WTC11 (cell line): Measurements from ENCODE around the gene BBOX1. TPM values are rescaled to one million over a fixed set of nuclear protein-coding genes. Genes with fewer than 3 reads are reported as not detected.

Experiments
- ATAC-seq: fragments of 200-7000 bp; cut with Tn5 transposase; 2 replicates; pipeline ENCODE4 v1.10.0; 2021; ENCODE audit warnings: mild to moderate bottlenecking, moderate library complexity
- CTCF ChIA-PET: fragments of 300-600 bp; sonication (Branson Sonifier 250); formaldehyde crosslinking; loops from one replicate; lab custom pipeline; 2021; ENCODE audit warnings: antibody characterized with exemption; lab: Charles Lee
- POLR2A ChIA-PET: fragments of 350-600 bp; sonication (Branson Sonifier 250); formaldehyde crosslinking; loops from one replicate; lab custom pipeline; 2021; ENCODE audit warnings: antibody characterized with exemption; lab: Charles Lee
- DNase-seq: peaks from one replicate; pipeline ENCODE4 v3.0.0; 2021; ENCODE audit warnings: low spot score
- H3K27ac Mint-ChIP-seq: 2 replicates; pipeline ENCODE4 v1.8.0; 2021; ENCODE audit warnings: mixed read lengths
- H3K27me3 Mint-ChIP-seq: 2 replicates; pipeline ENCODE4 v1.8.0; 2021; ENCODE audit warnings: low read depth, mild to moderate bottlenecking, moderate library complexity, mixed read lengths
- H3K36me3 Mint-ChIP-seq: 2 replicates; pipeline ENCODE4 v1.8.0; 2021; ENCODE audit warnings: mixed read lengths
- H3K4me1 Mint-ChIP-seq: 2 replicates; pipeline ENCODE4 v1.8.0; 2022; ENCODE audit warnings: mixed read lengths
- H3K4me3 Mint-ChIP-seq: 2 replicates; pipeline ENCODE4 v1.8.0; 2021; ENCODE audit warnings: mild to moderate bottlenecking, moderate library complexity, mixed read lengths
- H3K9me3 Mint-ChIP-seq: 2 replicates; pipeline ENCODE4 v1.8.0; 2021; ENCODE audit warnings: mixed read lengths
- CREM ChIP-seq: sonication (generic); formaldehyde crosslinking; IDR thresholded peaks from 2 replicates; pipeline ENCODE4 v1.8.1; 2022; ENCODE audit warnings: mild to moderate bottlenecking, missing genetic modification reagents, moderate library complexity
- ELF4 ChIP-seq: sonication (generic); formaldehyde crosslinking; IDR thresholded peaks from 2 replicates; pipeline ENCODE4 v1.8.1; 2022; ENCODE audit warnings: low read depth, mild to moderate bottlenecking, moderate library complexity, missing genetic modification reagents
- ESRRA ChIP-seq: sonication (generic); formaldehyde crosslinking; IDR thresholded peaks from 2 replicates; pipeline ENCODE4 v1.8.1; 2022; ENCODE audit warnings: mild to moderate bottlenecking, missing genetic modification reagents, borderline replicate concordance
- ETV6 ChIP-seq: sonication (generic); formaldehyde crosslinking; IDR thresholded peaks from 2 replicates; pipeline ENCODE4 v1.8.1; 2022; ENCODE audit warnings: mild to moderate bottlenecking, missing genetic modification reagents
- GTF2I ChIP-seq: fragments of 250-450 bp; sonication (Bioruptor Pico); conservative IDR thresholded peaks from 2 replicates; pipeline ENCODE4 v1.4.0; 2021; ENCODE audit warnings: mild to moderate bottlenecking
- MXD4 ChIP-seq: fragments of 250-450 bp; sonication (Bioruptor Pico); IDR thresholded peaks from 2 replicates; pipeline ENCODE4 v1.8.0; 2021; ENCODE audit warnings: mild to moderate bottlenecking, moderate library complexity, borderline replicate concordance
- NFE2L1 ChIP-seq: sonication (generic); formaldehyde crosslinking; IDR thresholded peaks from 2 replicates; pipeline ENCODE4 v1.8.1; 2023; ENCODE audit warnings: missing genetic modification reagents
- RELA ChIP-seq: sonication (generic); formaldehyde crosslinking; IDR thresholded peaks from 2 replicates; pipeline ENCODE4 v1.8.1; 2022; ENCODE audit warnings: missing genetic modification reagents, mild to moderate bottlenecking, borderline replicate concordance
- SMAD3 ChIP-seq: sonication (generic); formaldehyde crosslinking; IDR thresholded peaks from 2 replicates; pipeline ENCODE4 v1.8.0; 2022; ENCODE audit warnings: missing genetic modification reagents, mild to moderate bottlenecking, borderline replicate concordance
- SP1 ChIP-seq: sonication (generic); formaldehyde crosslinking; conservative IDR thresholded peaks from 2 replicates; pipeline ENCODE4 v1.8.1; 2022; ENCODE audit warnings: missing genetic modification reagents
- ZNF121 ChIP-seq: sonication (generic); formaldehyde crosslinking; IDR thresholded peaks from 2 replicates; pipeline ENCODE4 v1.8.0; 2023; ENCODE audit warnings: missing genetic modification reagents
- ZNF138 ChIP-seq: sonication (generic); formaldehyde crosslinking; conservative IDR thresholded peaks from 2 replicates; pipeline ENCODE4 v1.8.1; 2022; ENCODE audit warnings: mild to moderate bottlenecking, moderate library complexity, missing genetic modification reagents
- ZNF317 ChIP-seq: sonication (generic); formaldehyde crosslinking; IDR thresholded peaks from 2 replicates; pipeline ENCODE4 v1.8.1; 2023; ENCODE audit warnings: low read depth, mild to moderate bottlenecking, moderate library complexity, missing genetic modification reagents, borderline replicate concordance
- total RNA-seq: library from RNA; stranded (reverse); gene quantifications from 3 replicates; pipeline ENCODE4 v1.2.3, GENCODE V29; 2021
- TF ChIP-seq, protein P1 (sequence below): sonication (generic); formaldehyde crosslinking; IDR thresholded peaks from 2 replicates; pipeline ENCODE4 v1.8.1; 2023; ENCODE audit warnings: mild to moderate bottlenecking, missing genetic modification reagents
- TF ChIP-seq, protein P2 (sequence below): fragments of 250-450 bp; sonication (Bioruptor Pico); IDR thresholded peaks from 2 replicates; pipeline ENCODE4 v1.9.0; 2021; ENCODE audit warnings: mild to moderate bottlenecking
- TF ChIP-seq, protein P3 (sequence below): sonication (generic); formaldehyde crosslinking; IDR thresholded peaks from 2 replicates; pipeline ENCODE4 v1.8.1; 2022; ENCODE audit warnings: missing genetic modification reagents, borderline replicate concordance
- TF ChIP-seq, protein P4 (sequence below): fragments of 250-450 bp; sonication (Bioruptor Pico); IDR thresholded peaks from 2 replicates; pipeline ENCODE4 v2.1.2; 2022; ENCODE audit warnings: mild to moderate bottlenecking, moderate library complexity
- TF ChIP-seq, protein P5 (sequence below): sonication (generic); formaldehyde crosslinking; IDR thresholded peaks from 2 replicates; pipeline ENCODE4 v1.8.1; 2023; ENCODE audit warnings: mild to moderate bottlenecking, missing genetic modification reagents
- TF ChIP-seq, protein P6 (sequence below): sonication (generic); formaldehyde crosslinking; IDR thresholded peaks from 2 replicates; pipeline ENCODE4 v1.8.0; 2022; ENCODE audit warnings: mild to moderate bottlenecking, missing genetic modification reagents
- TF ChIP-seq, protein P7 (sequence below): sonication (generic); formaldehyde crosslinking; IDR thresholded peaks from 2 replicates; pipeline ENCODE4 v1.8.0; 2023; ENCODE audit warnings: missing genetic modification reagents, mild to moderate bottlenecking, borderline replicate concordance
- TF ChIP-seq, protein P8 (sequence below): sonication (generic); formaldehyde crosslinking; conservative IDR thresholded peaks from 2 replicates; pipeline ENCODE4 v1.8.1; 2022; ENCODE audit warnings: mild to moderate bottlenecking, missing genetic modification reagents

Gene BBOX1
- total RNA-seq, 1 experiment from 2014 or later, result not detected

DNA sequence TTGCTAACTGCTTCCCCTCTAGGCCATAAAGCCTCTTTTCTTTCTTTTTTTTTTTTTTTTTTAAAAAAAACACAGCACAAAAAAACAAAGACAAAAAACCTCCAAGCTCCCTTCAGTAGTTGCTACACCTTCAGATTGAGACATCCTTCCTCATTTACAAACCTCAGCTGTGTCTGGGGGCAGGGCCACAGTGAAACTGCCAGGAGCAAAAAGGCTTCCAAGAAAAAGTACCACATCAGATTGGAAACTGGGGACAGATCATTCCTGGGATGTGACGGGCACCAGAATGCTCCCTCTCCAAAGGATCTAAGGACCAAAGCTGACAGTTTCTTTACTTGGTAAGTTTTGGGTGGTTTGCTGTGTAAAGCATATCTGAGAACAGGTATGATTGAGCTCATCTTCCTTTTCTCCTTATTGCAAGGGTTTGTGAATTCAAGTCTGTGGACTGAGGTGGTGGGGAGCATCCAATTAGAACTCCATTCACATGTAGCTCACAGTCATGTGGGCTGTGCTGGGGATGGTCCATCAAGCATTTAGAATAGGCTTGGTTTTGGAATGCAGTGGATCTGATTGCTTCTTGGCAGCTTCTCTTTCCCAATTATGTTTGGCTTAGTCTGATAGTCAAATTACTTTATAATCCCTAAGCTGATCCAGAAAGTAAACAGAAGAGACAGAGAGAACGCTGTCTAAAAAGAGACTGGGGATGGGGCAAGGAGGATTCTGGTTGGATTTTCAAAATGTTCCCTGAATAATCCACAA, 705 bp downstream of the BBOX1 start (continued):
- TF ChIP-seq, protein P1, sequence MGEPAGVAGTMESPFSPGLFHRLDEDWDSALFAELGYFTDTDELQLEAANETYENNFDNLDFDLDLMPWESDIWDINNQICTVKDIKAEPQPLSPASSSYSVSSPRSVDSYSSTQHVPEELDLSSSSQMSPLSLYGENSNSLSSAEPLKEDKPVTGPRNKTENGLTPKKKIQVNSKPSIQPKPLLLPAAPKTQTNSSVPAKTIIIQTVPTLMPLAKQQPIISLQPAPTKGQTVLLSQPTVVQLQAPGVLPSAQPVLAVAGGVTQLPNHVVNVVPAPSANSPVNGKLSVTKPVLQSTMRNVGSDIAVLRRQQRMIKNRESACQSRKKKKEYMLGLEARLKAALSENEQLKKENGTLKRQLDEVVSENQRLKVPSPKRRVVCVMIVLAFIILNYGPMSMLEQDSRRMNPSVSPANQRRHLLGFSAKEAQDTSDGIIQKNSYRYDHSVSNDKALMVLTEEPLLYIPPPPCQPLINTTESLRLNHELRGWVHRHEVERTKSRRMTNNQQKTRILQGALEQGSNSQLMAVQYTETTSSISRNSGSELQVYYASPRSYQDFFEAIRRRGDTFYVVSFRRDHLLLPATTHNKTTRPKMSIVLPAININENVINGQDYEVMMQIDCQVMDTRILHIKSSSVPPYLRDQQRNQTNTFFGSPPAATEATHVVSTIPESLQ (CRISPR knock-in tag), result no peak
- TF ChIP-seq, protein P2, sequence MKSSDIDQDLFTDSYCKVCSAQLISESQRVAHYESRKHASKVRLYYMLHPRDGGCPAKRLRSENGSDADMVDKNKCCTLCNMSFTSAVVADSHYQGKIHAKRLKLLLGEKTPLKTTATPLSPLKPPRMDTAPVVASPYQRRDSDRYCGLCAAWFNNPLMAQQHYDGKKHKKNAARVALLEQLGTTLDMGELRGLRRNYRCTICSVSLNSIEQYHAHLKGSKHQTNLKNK (CRISPR knock-in tag), result no peak
- TF ChIP-seq, protein P3, sequence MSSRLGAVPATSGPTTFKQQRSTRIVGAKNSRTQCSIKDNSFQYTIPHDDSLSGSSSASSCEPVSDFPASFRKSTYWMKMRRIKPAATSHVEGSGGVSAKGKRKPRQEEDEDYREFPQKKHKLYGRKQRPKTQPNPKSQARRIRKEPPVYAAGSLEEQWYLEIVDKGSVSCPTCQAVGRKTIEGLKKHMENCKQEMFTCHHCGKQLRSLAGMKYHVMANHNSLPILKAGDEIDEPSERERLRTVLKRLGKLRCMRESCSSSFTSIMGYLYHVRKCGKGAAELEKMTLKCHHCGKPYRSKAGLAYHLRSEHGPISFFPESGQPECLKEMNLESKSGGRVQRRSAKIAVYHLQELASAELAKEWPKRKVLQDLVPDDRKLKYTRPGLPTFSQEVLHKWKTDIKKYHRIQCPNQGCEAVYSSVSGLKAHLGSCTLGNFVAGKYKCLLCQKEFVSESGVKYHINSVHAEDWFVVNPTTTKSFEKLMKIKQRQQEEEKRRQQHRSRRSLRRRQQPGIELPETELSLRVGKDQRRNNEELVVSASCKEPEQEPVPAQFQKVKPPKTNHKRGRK (CRISPR knock-in tag), result no peak
- TF ChIP-seq ZNF138 (CRISPR knock-in tag), result no peak
- TF ChIP-seq ELF4, result no peak
- TF ChIP-seq, protein P4, sequence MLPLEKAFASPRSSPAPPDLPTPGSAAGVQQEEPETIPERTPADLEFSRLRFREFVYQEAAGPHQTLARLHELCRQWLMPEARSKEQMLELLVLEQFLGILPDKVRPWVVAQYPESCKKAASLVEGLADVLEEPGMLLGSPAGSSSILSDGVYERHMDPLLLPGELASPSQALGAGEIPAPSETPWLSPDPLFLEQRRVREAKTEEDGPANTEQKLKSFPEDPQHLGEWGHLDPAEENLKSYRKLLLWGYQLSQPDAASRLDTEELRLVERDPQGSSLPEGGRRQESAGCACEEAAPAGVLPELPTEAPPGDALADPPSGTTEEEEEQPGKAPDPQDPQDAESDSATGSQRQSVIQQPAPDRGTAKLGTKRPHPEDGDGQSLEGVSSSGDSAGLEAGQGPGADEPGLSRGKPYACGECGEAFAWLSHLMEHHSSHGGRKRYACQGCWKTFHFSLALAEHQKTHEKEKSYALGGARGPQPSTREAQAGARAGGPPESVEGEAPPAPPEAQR (CRISPR knock-in tag), result no peak
- TF ChIP-seq GTF2I (CRISPR knock-in tag), result no peak
- no peak for TF ChIP-seq ESRRA (CRISPR knock-in tag)

DNA sequence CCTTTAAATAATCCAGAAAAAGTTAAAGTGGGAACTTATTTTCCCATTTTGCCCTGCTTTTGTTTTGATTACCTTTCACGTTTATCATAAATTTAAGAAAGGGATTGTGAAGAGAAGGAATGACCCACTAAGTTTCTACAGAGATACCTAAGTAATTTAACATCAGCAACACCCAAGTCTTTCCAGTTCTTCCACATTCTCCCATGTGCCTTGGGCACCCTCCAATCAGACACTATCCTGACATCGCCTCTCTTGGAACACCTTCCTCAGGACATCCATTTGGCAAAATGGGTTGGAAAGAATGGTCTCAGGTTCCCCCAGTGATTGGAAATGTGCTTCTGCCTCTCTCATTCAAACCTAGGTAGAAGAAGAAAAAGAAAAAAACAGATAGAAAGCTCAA, 6.3 kb downstream of the BBOX1 start:
- H3K27ac Mint-ChIP-seq, result no peak overlapping the region
- ChIA-PET CTCF (no interaction called here), POLR2A (no interaction called here)
- no peak for ATAC-seq
- H3K27me3 Mint-ChIP-seq, result no peaks in the 10 kb centered on the region
- H3K4me1 Mint-ChIP-seq, result no peaks in the 10 kb centered on the region
- no peak overlapping the region for H3K4me3 Mint-ChIP-seq
- DNase-seq, result no peak
- H3K9me3 Mint-ChIP-seq, result peaks cover 29% of the 10 kb centered on the region
- peaks cover 7% of the 10 kb centered on the region; the same call in 1 of the 2 replicates for H3K36me3 Mint-ChIP-seq
- no peak for TF ChIP-seq ETV6 (CRISPR knock-in tag)
- TF ChIP-seq ZNF121 (CRISPR knock-in tag), result no peak
- no peak for TF ChIP-seq MXD4 (CRISPR knock-in tag)
- no peak for TF ChIP-seq RELA
- TF ChIP-seq CREM (CRISPR knock-in tag), result no peak
- TF ChIP-seq, protein P5, sequence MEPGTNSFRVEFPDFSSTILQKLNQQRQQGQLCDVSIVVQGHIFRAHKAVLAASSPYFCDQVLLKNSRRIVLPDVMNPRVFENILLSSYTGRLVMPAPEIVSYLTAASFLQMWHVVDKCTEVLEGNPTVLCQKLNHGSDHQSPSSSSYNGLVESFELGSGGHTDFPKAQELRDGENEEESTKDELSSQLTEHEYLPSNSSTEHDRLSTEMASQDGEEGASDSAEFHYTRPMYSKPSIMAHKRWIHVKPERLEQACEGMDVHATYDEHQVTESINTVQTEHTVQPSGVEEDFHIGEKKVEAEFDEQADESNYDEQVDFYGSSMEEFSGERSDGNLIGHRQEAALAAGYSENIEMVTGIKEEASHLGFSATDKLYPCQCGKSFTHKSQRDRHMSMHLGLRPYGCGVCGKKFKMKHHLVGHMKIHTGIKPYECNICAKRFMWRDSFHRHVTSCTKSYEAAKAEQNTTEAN (CRISPR knock-in tag), result no peak
- TF ChIP-seq SP1 (CRISPR knock-in tag), result no peak
- TF ChIP-seq, protein P6, sequence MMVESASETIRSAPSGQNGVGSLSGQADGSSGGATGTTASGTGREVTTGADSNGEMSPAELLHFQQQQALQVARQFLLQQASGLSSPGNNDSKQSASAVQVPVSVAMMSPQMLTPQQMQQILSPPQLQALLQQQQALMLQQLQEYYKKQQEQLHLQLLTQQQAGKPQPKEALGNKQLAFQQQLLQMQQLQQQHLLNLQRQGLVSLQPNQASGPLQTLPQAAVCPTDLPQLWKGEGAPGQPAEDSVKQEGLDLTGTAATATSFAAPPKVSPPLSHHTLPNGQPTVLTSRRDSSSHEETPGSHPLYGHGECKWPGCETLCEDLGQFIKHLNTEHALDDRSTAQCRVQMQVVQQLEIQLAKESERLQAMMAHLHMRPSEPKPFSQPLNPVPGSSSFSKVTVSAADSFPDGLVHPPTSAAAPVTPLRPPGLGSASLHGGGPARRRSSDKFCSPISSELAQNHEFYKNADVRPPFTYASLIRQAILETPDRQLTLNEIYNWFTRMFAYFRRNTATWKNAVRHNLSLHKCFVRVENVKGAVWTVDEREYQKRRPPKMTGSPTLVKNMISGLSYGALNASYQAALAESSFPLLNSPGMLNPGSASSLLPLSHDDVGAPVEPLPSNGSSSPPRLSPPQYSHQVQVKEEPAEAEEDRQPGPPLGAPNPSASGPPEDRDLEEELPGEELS, result no peak
- TF ChIP-seq NFE2L1 (CRISPR knock-in tag), result no peak
- TF ChIP-seq, protein P7, sequence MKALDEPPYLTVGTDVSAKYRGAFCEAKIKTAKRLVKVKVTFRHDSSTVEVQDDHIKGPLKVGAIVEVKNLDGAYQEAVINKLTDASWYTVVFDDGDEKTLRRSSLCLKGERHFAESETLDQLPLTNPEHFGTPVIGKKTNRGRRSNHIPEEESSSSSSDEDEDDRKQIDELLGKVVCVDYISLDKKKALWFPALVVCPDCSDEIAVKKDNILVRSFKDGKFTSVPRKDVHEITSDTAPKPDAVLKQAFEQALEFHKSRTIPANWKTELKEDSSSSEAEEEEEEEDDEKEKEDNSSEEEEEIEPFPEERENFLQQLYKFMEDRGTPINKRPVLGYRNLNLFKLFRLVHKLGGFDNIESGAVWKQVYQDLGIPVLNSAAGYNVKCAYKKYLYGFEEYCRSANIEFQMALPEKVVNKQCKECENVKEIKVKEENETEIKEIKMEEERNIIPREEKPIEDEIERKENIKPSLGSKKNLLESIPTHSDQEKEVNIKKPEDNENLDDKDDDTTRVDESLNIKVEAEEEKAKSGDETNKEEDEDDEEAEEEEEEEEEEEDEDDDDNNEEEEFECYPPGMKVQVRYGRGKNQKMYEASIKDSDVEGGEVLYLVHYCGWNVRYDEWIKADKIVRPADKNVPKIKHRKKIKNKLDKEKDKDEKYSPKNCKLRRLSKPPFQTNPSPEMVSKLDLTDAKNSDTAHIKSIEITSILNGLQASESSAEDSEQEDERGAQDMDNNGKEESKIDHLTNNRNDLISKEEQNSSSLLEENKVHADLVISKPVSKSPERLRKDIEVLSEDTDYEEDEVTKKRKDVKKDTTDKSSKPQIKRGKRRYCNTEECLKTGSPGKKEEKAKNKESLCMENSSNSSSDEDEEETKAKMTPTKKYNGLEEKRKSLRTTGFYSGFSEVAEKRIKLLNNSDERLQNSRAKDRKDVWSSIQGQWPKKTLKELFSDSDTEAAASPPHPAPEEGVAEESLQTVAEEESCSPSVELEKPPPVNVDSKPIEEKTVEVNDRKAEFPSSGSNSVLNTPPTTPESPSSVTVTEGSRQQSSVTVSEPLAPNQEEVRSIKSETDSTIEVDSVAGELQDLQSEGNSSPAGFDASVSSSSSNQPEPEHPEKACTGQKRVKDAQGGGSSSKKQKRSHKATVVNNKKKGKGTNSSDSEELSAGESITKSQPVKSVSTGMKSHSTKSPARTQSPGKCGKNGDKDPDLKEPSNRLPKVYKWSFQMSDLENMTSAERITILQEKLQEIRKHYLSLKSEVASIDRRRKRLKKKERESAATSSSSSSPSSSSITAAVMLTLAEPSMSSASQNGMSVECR (CRISPR knock-in tag), result no peak
- TF ChIP-seq, protein P8, sequence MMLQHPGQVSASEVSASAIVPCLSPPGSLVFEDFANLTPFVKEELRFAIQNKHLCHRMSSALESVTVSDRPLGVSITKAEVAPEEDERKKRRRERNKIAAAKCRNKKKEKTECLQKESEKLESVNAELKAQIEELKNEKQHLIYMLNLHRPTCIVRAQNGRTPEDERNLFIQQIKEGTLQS (CRISPR knock-in tag), result no peak
- TF ChIP-seq ZNF317 (CRISPR knock-in tag), result no peak
- no peak for TF ChIP-seq SMAD3 (CRISPR knock-in tag)
- TF ChIP-seq, protein P2 (CRISPR knock-in tag), result no peak
